NOMO-1 treated with dmso at 0.1 percent for 144 hours (cell line): ENCODE data around the gene JUP.

Source experiments
- DNase-seq: peaks from one replicate; lab custom pipeline; 2025; ENCODE audit not compliant: unreplicated experiment; lab: John Stamatoyannopoulos, UW

The JUP gene

DNA sequence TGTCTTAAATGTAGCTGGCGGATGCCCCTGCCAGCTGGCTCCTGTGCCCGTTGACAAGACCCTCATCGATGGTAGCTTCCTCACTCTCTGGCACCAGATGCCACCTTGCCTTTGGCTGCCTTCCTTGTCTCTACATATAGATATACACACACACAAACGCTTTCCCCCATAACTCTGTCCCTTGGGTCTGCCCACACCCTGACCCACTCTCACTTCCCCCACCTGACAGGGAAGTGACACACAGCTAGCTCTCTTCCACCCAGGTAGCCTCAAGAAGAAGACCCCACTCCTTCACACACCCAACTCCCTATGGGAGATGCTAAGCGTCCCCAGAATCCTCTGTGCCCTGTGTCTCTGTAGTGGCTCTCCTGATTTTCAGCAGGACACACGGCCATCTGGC is 25.6 kb downstream of the JUP start:
- DNase-seq, result no peak

DNA sequence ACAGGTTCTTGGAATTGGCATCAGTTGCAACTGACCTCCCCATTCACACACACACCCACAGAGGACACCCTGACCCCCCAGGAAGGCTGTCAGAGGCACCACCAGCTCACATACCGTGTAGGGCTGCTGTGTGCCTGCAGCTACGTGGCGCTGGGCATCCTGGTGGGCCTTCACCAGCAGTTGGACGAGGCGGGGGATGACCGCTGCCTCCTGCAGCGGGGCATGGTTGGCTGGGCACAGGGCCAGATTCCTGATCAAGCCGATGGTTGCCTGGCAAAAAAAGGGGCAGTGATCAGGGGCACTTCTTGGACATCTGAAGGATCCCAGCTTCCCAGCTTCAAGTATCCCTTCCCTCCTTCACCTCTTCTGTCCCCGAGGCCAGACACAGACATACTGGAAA is 27.9 kb downstream of the JUP start:
- DNase-seq, result no peak

DNA sequence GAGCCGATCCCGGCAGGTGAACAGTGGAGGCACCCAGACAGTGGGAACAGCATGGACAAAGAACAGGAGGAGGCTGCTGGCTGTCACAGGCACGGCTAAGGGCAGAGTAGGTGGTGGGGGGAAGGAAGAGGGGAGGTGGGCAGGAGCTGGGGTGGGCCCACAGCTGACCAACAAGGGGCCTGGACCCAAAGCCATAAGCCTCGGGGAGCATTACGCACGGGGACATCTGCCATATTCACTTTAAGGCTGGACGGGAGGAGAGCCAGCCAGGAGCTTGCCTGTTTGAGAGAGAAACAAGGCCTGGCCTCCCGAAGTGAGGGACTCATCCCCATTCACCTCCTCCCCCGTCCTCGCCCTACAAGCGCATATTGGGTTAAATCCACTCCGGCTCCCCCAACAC is 32.4 kb downstream of the JUP start:
- no peak for DNase-seq

DNA sequence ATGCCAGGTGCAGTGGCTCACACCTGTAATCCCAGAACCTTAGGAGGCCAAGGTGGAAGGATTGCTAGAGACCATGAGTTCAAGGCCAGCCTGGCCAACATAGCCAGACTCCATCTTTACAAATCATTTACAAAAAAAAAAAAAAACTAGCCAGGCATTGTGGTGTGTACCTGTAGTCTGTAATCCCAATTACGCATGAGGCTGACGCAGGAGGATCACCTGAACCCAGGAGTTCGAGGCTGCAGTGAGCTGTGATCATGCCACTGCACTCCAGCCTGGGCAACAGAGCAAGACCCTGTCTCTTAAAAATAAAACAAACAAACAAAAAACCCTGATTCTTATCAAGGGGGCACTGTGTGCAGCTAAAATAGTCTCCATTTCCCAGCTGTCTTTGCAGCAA is 35.2 kb downstream of the JUP start:
- DNase-seq, result no peak

DNA sequence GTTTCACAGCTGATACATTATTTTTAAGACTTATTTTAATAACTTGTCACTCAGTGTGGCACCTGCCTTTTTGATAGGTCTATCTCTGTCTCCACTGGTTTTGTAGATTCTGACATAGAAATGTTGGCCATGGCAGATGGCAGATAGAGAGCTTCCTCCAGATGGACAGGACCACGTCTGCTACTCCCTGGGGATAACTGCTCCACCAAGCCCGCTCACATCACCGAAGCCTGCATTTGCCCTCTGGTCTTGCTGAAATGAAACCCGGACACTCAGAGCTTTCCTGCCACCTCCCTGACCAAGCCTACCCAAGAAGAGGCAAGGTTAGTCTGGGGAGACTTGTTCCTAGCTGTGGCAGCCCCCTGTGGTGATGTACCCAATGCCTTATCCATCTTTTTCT is 35.6 kb downstream of the JUP start:
- no peak for DNase-seq

DNA sequence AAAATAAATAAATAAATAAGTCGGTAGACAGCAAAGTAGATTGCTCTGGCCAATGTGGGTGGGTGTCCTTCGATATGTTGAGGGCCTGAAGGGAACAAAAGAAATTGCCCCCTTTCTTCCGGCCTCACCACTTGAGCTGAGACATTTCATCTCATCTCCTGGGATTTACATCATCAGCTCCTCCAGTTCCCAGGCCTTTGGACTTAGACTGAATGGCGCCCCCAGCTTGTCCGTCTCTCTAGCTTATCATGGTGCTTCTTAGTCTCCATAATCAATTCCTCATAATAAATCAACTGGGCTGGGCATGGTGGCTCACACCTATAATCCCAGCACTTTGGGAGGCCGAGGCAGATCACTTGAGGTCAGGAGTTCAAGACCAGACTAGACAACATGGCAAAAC is 38.2 kb downstream of the JUP start:
- DNase-seq, result no peak

DNA sequence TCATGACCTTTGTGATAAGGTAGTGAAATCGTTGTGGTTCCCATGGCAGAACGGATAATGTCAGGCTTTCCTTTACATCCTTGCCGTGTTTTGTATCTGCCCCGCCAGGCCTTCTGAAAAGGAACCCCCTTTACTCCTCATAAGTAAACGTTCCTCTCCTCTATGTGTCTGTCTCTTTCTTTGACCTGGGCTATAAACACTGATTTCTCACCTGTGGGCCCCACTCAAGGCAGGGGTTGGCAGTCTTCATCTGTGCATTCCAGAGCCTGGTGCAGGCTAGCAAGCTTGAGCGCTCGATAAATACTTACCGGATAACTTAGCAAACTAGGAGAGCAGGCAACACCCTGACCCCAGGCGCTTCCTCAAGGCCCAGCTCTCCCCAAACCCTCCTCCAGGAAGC is 44.8 kb downstream of the JUP start:
- DNase-seq, result no peak

DNA sequence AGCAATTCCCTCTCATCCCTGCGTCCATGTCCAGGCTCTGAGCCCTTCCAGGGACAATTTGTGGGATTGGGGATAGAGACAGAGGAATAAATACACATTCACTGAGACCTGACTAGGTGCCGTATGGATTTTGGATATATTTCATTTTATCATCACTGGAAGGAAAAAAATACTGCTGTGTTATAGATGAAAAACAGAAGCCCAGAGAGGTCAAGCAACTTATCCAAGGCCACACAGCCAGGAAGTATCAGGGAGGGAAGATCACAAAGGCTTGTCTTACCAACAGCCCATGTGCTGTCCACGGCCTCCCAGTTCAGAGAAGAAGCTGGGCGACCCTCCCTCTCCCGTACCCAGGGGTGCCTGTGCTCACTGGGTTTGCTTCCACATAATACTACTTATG is 46.0 kb downstream of the JUP start:
- DNase-seq, result no peak

DNA sequence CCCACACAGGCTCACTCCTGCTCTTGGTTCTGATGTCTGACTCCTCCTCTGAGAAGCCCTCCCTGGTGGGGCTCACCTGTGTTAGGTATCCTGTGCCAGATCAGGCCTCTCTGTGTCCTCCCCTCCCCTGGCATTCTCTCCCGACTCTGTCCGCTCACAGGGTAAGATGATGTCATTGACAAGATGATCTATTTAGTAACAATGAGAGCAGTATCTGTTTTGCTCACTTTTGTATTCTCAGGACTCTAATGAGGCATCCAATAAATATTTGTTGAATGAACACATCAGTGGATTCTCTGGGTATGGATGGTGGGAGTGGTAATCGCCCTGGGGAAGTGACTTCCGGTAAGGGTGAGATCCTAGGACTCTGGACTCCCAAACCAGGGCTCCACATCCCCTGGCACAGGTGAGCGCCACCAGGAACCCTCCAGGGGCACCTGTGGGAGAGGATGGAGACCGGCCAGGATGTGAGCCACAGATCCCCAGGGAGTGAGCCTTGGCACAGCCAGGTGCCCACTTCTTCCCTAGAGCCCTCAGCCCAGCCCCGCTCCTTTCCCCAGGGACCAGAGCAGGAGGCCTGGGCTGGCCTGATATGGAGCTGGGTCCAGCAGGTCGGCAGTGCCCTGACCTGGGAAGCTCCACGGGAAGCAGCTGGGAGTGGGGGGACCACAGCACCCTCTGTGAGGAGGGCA is 46.7 kb downstream of the JUP start:
- no peak for DNase-seq

DNA sequence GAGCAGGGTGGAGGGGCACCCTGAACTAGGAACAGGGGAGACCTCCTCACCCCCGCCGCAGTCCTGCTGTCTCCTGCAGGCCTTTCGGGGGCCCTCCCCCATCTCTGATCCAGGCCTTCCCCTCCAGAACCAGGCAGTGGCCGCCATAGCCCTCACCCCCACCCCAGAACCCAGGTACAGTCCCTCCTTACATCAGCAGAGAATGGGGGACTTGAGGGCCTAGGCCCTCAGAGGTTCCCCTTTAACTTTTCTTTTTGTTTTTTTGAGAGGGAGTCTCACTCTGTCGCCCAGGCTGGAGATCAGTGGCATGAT is 47.8 kb downstream of the JUP start:
- no peak for DNase-seq

DNA sequence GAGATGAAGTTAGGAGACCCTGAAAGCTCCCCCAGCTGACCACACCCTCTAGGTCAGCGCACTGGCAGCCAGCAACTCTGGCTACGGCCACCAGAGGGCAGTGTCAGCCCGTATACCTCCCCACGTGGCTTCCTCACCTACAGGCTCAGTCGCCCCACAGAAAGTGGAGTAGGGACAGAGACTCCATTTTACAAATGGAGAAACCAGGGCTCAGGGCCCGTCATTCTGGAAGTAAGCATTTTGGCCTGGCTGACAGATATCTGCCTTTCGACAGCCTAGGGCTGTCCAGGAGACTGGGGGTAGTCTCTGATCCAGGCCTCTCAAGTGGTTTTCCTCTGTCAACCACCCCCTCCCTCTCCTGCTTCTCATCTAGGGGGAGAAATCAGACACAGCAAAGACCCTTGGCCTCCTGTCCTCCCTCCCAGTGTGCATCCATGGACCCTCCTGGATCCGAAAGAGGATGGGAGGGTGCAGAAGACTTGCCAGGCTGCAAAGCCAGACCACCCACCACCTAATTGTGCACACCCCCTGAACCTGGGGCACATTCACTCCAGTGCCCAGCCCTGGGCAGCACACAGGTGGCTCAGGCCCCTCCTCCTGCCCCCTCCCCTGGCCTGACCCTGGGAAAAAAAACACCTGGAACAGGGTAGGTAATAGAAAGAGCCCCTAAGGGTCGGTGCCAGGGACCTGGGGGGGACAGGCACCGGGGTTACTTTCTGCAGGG is 48.3 kb downstream of the JUP start:
- DNase-seq, result peak; percentile 35

DNA sequence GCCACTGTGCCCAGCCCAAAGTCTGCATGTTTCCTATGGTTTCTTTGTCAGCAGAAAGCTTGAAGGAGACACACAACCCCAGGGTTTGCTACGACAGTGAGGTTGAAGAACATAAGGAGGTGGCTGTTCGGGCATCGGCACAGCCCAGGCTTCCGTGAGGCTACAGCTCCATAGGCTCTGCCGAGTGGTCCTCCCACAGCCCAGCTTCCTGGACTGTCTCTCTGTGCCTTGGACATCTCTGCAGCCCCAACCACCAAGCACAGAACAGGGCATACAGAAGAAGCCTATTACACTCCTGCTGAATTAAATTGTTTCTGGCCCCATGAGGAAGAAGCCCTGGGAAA is 48.9 kb downstream of the JUP start:
- no peak for DNase-seq

DNA sequence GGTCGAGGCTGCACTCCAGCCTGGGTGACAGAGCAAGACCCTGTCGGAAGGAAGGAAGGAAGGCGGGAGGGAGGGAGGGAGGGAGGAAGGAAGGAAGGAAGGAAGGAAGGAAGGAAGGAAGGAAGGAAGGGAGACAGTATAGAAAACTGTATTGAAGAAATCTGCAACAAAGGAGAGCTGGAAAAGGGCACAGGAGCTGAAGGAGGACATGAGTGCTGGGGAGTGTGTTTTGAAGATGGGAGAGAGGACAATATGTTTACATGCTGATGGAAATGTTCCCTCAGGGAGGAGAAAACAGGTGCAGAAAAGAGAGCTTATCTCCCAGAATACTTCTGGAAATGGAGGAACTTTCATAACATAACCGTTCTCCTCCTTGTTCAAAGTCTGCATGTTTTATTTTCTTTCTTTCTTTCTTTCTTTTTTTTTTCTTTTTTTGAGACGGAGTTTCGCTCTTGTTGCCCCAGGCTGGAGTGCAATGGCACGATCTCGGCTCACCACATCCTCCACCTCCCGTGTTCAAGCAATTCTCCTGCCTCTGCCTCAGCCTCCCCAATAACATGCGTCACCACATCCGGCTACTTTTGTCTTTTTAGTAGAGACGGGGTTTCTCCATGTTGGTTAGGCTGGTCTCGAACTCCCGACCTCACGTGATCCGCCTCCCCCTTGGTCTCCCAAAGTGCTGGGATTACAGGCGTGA is 49.4 kb downstream of the JUP start:
- DNase-seq, result no peak

DNA sequence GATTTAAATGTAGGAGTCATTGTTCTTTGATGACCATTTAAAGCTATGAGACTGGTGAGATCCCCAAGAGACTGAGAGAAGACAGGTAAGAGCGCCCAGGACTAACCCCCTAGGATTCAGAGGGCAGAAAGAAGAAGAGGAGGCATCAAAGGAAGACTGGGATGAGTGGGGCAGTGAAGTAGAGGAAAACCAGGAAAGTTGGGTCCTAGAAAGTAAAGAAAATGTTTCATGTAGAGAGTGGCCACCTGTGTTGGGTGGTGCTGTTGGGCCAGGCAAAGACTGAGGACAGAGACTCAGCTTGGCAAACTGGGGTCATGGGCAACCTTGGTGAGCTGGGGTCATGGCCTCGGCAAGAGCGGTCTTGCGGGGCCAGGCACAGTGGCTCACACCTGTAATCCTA is 50.8 kb downstream of the JUP start:
- DNase-seq, result no peak

DNA sequence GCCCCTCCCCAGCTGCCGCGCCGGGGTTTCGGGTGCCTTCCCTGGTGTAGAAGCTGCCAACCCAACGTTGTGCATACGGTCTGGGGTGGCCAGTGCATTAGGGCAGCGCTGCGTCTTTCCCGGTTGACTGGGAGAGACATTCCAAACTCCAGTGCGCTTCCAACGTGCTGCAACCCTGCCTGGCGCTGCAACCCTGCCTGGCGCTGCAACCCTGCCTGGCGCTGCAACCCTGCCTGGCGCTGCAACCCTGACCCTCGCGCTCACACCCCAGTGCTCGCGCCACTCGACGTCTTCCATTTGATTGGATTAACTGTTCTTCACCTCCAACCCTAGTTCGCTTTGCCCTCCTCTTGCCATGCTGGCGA is 51.6 kb downstream of the JUP start:
- no peak for DNase-seq

DNA sequence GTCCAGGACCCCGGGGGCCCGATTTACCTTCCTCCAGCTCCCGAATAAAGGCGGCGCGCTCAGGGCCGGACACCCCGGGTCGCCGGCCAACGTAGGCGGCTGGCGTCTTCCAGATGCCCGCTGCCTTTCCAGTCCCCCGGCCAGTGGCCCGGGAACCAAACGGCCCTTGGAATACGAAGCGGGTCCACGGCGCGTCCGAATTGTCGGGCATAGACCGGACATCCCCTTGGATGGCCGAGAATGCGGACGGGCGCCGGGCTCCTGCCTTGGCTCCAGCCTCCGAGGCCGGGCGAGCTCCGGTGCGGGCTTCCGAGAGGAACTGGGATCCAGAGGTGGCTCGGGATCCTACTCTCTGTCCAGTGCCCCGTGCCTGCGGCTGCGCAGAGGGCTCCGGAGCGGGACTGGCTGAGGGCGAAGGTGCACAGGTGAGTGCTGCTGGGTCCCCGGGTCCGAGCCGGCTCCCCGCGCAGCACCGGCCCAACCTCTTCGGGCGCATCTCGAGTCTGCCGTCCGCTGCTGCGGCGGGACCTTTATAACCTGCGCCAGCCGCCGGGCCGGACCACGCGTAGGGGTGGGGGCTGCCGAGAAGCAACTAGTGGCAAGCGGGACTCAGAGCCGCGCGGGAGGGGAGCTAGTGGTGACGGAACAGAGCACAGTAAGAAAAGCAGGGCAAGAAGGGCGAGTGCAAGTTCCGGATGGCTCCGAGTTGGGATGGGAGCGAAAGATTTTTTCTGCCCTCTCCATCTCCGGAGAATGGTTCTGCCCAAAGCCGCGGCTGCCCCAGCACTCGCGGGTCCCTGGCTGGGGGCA is 52.2 kb downstream of the JUP start, which contains the start of gene HAP1:
Gene HAP1, minus strand, starts transcription at position 505 of the 810 bp plus-strand sequence. Its CDS starts 9 bp downstream, at position 496.
- no peak for DNase-seq

DNA sequence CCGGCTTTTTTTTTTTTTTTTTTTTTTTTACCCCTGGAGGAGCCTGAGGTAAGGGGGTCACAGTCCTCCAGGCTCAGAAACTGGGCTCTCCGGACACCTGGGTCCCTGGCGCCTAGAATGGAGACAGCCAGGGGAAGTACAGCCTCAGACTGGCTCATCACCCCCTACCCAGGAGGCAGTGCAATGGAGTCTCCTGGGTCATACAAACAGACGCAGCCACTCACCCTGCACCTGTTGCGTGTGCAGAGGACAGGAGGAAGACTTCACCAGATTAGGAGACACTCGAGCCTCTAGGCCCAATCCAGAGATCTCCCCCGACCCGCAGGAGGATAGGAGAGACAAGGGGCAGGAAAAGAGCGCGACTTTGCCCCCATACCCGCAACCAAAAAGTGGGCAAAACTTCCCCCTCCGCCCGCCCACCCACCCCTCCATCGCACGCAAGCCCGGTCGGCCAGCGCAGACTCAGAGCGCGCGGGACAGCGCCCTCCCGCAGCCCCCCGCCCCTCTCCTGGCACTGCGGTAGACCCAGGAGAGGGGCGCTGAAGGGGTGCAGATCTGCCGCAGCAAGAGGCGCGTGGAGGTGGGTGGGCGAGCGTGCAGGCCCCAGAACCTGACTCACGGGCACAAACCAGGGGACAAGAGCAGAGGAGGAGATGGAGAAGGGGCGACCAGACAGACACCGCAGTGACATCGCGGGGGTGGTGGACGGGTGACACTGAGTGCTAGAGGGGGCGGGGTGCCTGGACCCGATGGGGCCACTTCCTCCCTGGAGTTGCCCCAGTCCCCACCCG is 53.0 kb downstream of the JUP start:
- DNase-seq, result no peak

DNA sequence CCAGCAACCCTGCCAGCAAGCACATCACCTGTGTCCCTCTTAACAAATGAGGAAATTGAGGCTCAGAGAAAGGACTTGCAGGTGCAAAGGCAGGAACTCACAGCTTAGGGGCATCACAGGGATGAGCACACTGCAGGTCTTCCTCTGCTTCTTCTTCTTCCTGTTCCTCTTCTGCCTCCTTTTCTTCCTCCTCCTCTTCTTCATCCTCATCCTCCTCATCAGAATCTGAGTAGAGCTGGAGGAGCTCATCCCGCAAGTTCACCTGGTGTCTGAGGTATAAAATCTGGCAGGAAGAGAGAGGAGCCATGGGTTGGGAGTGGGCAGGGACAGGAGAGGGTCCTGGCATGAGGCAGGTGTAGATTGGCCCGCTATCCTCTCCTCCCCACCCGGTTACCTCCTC is 54.7 kb downstream of the JUP start:
- no peak for DNase-seq

DNA sequence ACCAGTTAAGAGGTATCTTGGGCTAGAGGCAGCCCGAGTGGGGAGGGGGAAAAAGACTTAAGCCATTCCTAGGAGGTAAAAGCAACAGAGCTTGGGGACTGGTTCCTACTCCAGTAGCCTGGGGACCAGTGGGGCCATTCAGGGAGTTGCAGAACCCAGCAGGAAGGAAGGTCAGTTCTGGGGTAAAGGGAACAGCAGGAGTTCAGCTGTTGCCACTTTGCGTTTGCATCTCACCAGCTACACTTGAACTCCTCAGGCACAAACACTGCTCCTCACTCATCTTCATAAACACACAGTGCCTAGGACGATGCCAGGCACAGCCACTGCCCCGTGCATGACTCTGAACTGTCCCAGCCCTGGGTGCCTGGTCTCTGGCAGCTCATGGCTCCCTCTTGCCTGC is 56.0 kb downstream of the JUP start:
- DNase-seq, result no peak

DNA sequence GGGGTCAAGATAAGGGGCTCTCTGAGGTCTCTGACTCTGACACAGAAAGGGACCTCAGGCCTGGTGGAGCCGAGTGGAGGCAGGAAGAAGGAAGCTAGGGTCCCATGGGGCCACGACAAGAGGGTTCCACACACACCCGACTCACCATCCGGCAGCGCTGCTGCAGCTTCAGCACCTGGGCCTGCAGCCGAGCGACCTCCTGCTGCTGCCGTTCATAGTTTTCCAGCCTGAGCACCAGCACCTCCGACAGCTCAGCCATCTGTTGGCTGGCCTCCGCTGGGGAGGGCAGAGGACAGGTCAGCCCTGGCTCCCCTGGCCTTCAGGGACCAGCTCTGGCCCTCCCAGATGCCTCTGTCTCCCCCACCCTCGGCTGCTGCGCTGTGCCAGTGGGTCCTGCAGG is 58.5 kb downstream of the JUP start:
- no peak for DNase-seq

DNA sequence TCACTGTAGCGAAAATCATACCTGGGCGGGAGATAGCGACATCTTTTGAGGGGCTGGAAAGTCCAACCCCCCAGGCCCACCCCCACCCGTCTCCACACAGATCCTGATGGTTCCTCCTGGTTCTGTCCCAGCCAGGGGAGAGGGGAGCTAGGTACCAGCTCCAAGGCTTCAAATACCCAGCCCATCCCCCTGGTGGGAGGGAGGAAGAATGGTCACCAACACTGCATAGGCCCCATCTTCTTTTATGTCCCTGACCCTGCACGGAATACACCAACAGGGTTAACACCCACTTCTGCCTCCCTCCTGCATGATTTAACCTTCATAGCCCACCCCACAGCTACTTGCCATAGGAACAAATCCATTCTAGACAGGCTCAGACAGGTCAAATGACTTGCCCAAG is 61.4 kb downstream of the JUP start:
- DNase-seq, result no peak
